ENCODE measurements around the gene PEAK1.

- TF ChIP-seq CTCF (conservative IDR thresholded peaks at IDR 0.05) (no peak), ZFX (IDR thresholded peaks at IDR 0.05) (no peak)
These were observed 298.3 kb downstream of the PEAK1 start for GRCh38 chr15:77121599-77121998.
